ENCODE data around the gene RPA1. TPM values are rescaled to one million over a fixed set of nuclear protein-coding genes. Genes with fewer than 3 reads are reported as not detected.

RPA1 gene
- polyA plus RNA-seq, 1 donor from 2014 or later, result 8.4 TPM

GRCh38 chr17:1912146-1912545, 82.3 kb downstream of the RPA1 start:
- no peak overlapping the region for H3K9ac ChIP-seq (ENCODE audit: low read length)
- H4K20me1 ChIP-seq (ENCODE audit: insufficient read depth), result no peaks in the 10 kb centered on the region
- H3K27me3 ChIP-seq (ENCODE audit: insufficient read depth, low read depth, low read length), result no peaks in the 10 kb centered on the region
- H3K4me2 ChIP-seq (ENCODE audit: low read length), result no peak overlapping the region
- H3K79me2 ChIP-seq (replicated peaks; ENCODE audit: insufficient read depth, low read length), result no peaks in the 10 kb centered on the region
- no peaks in the 10 kb centered on the region for H3K9me3 ChIP-seq (ENCODE audit: low read length)
- H3F3A ChIP-seq (ENCODE audit: insufficient read depth, low read length, poor library complexity, severe bottlenecking), result no peaks in the 10 kb centered on the region
- no peak overlapping the region for H3K4me3 ChIP-seq (ENCODE audit: low read length)
- TF ChIP-seq TAF1 (IDR thresholded peaks at IDR 0.05; ENCODE audit: low read depth) (no peak), EP300 (conservative IDR thresholded peaks at IDR 0.05; ENCODE audit: poor library complexity, severe bottlenecking) (no peak), REST (IDR thresholded peaks at IDR 0.05; ENCODE audit: borderline replicate concordance) (no peak), CTCF (IDR thresholded peaks at IDR 0.05; ENCODE audit: poor library complexity, severe bottlenecking) (no peak), POLR2AphosphoS5 (IDR thresholded peaks at IDR 0.05) (no peak), MXI1 (conservative IDR thresholded peaks at IDR 0.05; ENCODE audit: poor library complexity, severe bottlenecking) (no peak), RAD21 (conservative IDR thresholded peaks at IDR 0.05) (no peak), EZH2 (IDR thresholded peaks at IDR 0.05; ENCODE audit: borderline replicate concordance, insufficient read depth, low read length, poor library complexity, severe bottlenecking) (no peak), SMC3 (conservative IDR thresholded peaks at IDR 0.05; ENCODE audit: poor library complexity) (no peak)
- H2AFZ ChIP-seq (ENCODE audit: low read depth, low read length), result no peak overlapping the region
- H3K9me2 ChIP-seq (ENCODE audit: insufficient read depth, low read length), result no peaks in the 10 kb centered on the region
- no peaks in the 10 kb centered on the region for H3K36me3 ChIP-seq (ENCODE audit: insufficient read depth, low read length)
- no peak overlapping the region for H3K27ac ChIP-seq (ENCODE audit: low read length)

- Histone ChIP-seq H2AFZ (ENCODE audit: low read depth, low read length) (no peak overlapping the region), H3K9ac (ENCODE audit: low read length) (no peak overlapping the region), H3K4me3 (ENCODE audit: low read length) (no peak overlapping the region), H3K9me2 (ENCODE audit: insufficient read depth, low read length) (no peaks in the 10 kb centered on the region), H3K4me2 (ENCODE audit: low read length) (no peak overlapping the region), H3K36me3 (ENCODE audit: insufficient read depth, low read length) (no peaks in the 10 kb centered on the region), H4K20me1 (ENCODE audit: insufficient read depth) (no peaks in the 10 kb centered on the region), H3K27me3 (ENCODE audit: insufficient read depth, low read depth, low read length) (no peaks in the 10 kb centered on the region), H3F3A (ENCODE audit: insufficient read depth, low read length, poor library complexity, severe bottlenecking) (no peaks in the 10 kb centered on the region), H3K9me3 (ENCODE audit: low read length) (no peaks in the 10 kb centered on the region), H3K79me2 (replicated peaks; ENCODE audit: insufficient read depth, low read length) (no peaks in the 10 kb centered on the region), H3K27ac (ENCODE audit: low read length) (no peak overlapping the region)
- TF ChIP-seq CTCF (IDR thresholded peaks at IDR 0.05; ENCODE audit: poor library complexity, severe bottlenecking) (no peak), SMC3 (conservative IDR thresholded peaks at IDR 0.05; ENCODE audit: poor library complexity) (no peak), MXI1 (conservative IDR thresholded peaks at IDR 0.05; ENCODE audit: poor library complexity, severe bottlenecking) (no peak), REST (IDR thresholded peaks at IDR 0.05; ENCODE audit: borderline replicate concordance) (no peak)
Measured at GRCh38 chr17:1913702-1914101, 83.9 kb downstream of the RPA1 start.

Data from neural cell (in vitro differentiated cells).